Neural progenitor cell (in vitro differentiated cells): Measurements from ENCODE around the gene CFAP74.

Source experiments
- CTCF ChIP-seq: fragments of 200-600 bp; sonication (generic); IDR thresholded peaks from 2 replicates; pipeline ENCODE4 v1.5.1; 2017; ENCODE audit warnings: antibody characterized with exemption, mild to moderate bottlenecking
- EZH2 ChIP-seq: fragments of 200-600 bp; sonication (generic); IDR thresholded peaks from 2 replicates; pipeline ENCODE4 v1.6.1; 2017; ENCODE audit warnings: antibody characterized with exemption, mild to moderate bottlenecking, moderate library complexity
- EZH2phosphoT487 ChIP-seq: fragments of 200-600 bp; sonication (generic); IDR thresholded peaks from 2 replicates; pipeline ENCODE4 v1.6.1; 2017; ENCODE audit warnings: antibody characterized with exemption

- no peak for TF ChIP-seq CTCF
- TF ChIP-seq EZH2: no peak
- TF ChIP-seq EZH2phosphoT487: no peak
Measured at GRCh38 chr1:1893997-1894353, 109.6 kb downstream of the CFAP74 start.
